ENCODE data around the gene AGMAT. TPM values are rescaled to one million over a fixed set of nuclear protein-coding genes. Genes with fewer than 3 reads are reported as not detected.

Gene AGMAT
- total and polyA plus RNA-seq, 9 of the 15 experiments (the other 6 are each of a cell fraction or from before 2014, with no cell fraction given): not detected

- Histone ChIP-seq H3K4me1 (replicated peaks in 1 of 2; ENCODE audit: control insufficient read depth in 2 of 2, insufficient read depth in 2 of 2, low read length in 2 of 2) (peaks cover 23 to 39% of the 10 kb centered on the region in 2 experiments), H3K27me3 (ENCODE audit: control insufficient read depth in 2 of 2, insufficient read depth in 2 of 2, low read length in 2 of 2) (no peaks in the 10 kb centered on the region), H4K20me1 (replicated peaks; ENCODE audit: control insufficient read depth, insufficient read depth, low read length) (peaks cover 5% of the 10 kb centered on the region; the same call in 1 of the 2 replicates), H3K9me1 (ENCODE audit: control insufficient read depth, insufficient read depth, low read length) (no peaks in the 10 kb centered on the region), H3K27ac (ENCODE audit: extremely low read depth, low read depth, low read length) (peak overlapping the region; percentile 83), H3K36me3 (ENCODE audit: control insufficient read depth, insufficient read depth, low read length) (peaks cover 30% of the 10 kb centered on the region), H3K4me2 (ENCODE audit: insufficient read depth, low read length) (peak overlapping the region; percentile 97), H3K9ac (ENCODE audit: insufficient read depth in 1 of 2, low read depth in 2 of 2, low read length in 2 of 2) (peak overlapping the region; percentile 77 to 88; a peak in 3 of 4 replicates), H3K4me3 (peak overlapping the region; percentile 94), H2AFZ (ENCODE audit: low read depth, low read length) (0 out of 2 replicates have a peak overlapping the region, but pooled peaks have one; percentile 15), H3K9me3 (replicated peaks; ENCODE audit: control insufficient read depth, insufficient read depth, low read depth, low read length) (no peaks in the 10 kb centered on the region), H3K79me2 (ENCODE audit: control insufficient read depth, insufficient read depth, low read length) (peaks cover 66% of the 10 kb centered on the region)
- no peak for DNase-seq (ENCODE audit: extremely low read depth in 1 of 4, low spot score in 3 of 4)
- BruUV-seq (replicated peaks): TSS peak; percentile 62
- 55% methylated on average over 18 of the region's 26 CpGs for WGBS (ENCODE audit: insufficient coverage, low coverage, missing lambda C conversion rate)
- CTCF ChIA-PET (ENCODE audit: low intra/inter-chr PET ratio): interaction anchor here (0.7 kb wide), 1 partner anchor 117 kb away, joined by 3 read pairs; no protein-coding TSS in a partner anchor
- no peak for FAIRE-seq
- in situ Hi-C loops (cut with MboI): no loop called here
- ATAC-seq: no peak
- POLR2A ChIA-PET: interaction anchor here (0.7 to 2.1 kb wide), 9 partner anchors 11 to 109 kb away, joined by 3 to 17 read pairs (median 3); no protein-coding TSS in a partner anchor
- intact Hi-C loops (cut with micrococcal nuclease): no loop called here
- TF ChIP-seq GTF2E2 (tag; IDR thresholded peaks at IDR 0.05): peak; percentile 33; the same call in 1 of the 2 replicates
- TF ChIP-seq MLLT1 (IDR thresholded peaks at IDR 0.05): peak in 1 of 2 experiments; percentile 95; a peak in 2 of 4 replicates
- 0 out of 2 replicates have a peak, but pooled peaks have one; percentile 15 for TF ChIP-seq KAT7 (CRISPR knock-in tag; IDR thresholded peaks at IDR 0.05; ENCODE audit: borderline replicate concordance)
- 0 out of 2 replicates have a peak, but pooled peaks have one; percentile 19 for TF ChIP-seq TFAP4 (CRISPR knock-in tag; IDR thresholded peaks at IDR 0.05; ENCODE audit: borderline replicate concordance)
- TF ChIP-seq FOXK1 (CRISPR knock-in tag; IDR thresholded peaks at IDR 0.05; ENCODE audit: borderline replicate concordance): no peak
- TF ChIP-seq NKRF (IDR thresholded peaks at IDR 0.05; ENCODE audit: borderline replicate concordance): 0 out of 2 replicates have a peak, but pooled peaks have one; percentile 17
- peak; percentile 49; the same call in 1 of the 2 replicates for TF ChIP-seq CEBPG (CRISPR knock-in tag; IDR thresholded peaks at IDR 0.05)
- peak; percentile 87 to 94 for TF ChIP-seq CEBPG (tag; conservative IDR thresholded peaks at IDR 0.05 in 1 of 2, IDR thresholded peaks at IDR 0.05 in 1 of 2)
- peak; percentile 95 for TF ChIP-seq CEBPB (tag; IDR thresholded peaks at IDR 0.05)
- 0 out of 2 replicates have a peak, but pooled peaks have one; percentile 4 for TF ChIP-seq VEZF1 (CRISPR knock-in tag; IDR thresholded peaks at IDR 0.05)
- TF ChIP-seq ZBTB8A (IDR thresholded peaks at IDR 0.05; ENCODE audit: partially characterized antibody): no peak
- 0 out of 2 replicates have a peak, but pooled peaks have one; percentile 4 for TF ChIP-seq TEAD4 (IDR thresholded peaks at IDR 0.05; ENCODE audit: low read length)
- no peak for TF ChIP-seq TEAD4 (CRISPR knock-in tag; IDR thresholded peaks at IDR 0.05; ENCODE audit: borderline replicate concordance)
Measured at GRCh38 chr1:15618655-15619525, 34.0 kb upstream of the AGMAT start.

Measured in K562 (cell line).